ENCODE results near the gene RHBG.

Gene RHBG

GRCh38 chr1:156410238-156410637, 41.2 kb downstream of the RHBG start:
- TF ChIP-seq CTCF (IDR thresholded peaks at IDR 0.05): no peak
- no peak for DNase-seq
- no peaks in the 10 kb centered on the region for H3K36me3 Mint-ChIP-seq (ENCODE audit: low read depth)
- H3K9me3 Mint-ChIP-seq: no peaks in the 10 kb centered on the region
- no peak overlapping the region for H3K27ac Mint-ChIP-seq
- no peaks in the 10 kb centered on the region for H3K4me1 Mint-ChIP-seq
- peaks cover 98% of the 10 kb centered on the region for H3K27me3 Mint-ChIP-seq (ENCODE audit: low read depth, poor library complexity)
- H3K4me3 Mint-ChIP-seq: no peak overlapping the region

- Mint-ChIP-seq H3K27me3 (ENCODE audit: low read depth, poor library complexity) (peaks cover 98% of the 10 kb centered on the region), H3K4me3 (no peak overlapping the region), H3K36me3 (ENCODE audit: low read depth) (no peaks in the 10 kb centered on the region), H3K4me1 (no peaks in the 10 kb centered on the region), H3K27ac (no peak overlapping the region), H3K9me3 (no peaks in the 10 kb centered on the region)
- no peak for TF ChIP-seq CTCF (IDR thresholded peaks at IDR 0.05)
- DNase-seq: no peak
Measured at GRCh38 chr1:156410740-156411139, 41.7 kb downstream of the RHBG start.

- DNase-seq: no peak
- no peaks in the 10 kb centered on the region for H3K9me3 Mint-ChIP-seq
- no peak overlapping the region for H3K4me3 Mint-ChIP-seq
- H3K27ac Mint-ChIP-seq: no peak overlapping the region
- H3K4me1 Mint-ChIP-seq: no peaks in the 10 kb centered on the region
- no peak for TF ChIP-seq CTCF (IDR thresholded peaks at IDR 0.05)
- H3K36me3 Mint-ChIP-seq (ENCODE audit: low read depth): no peaks in the 10 kb centered on the region
- H3K27me3 Mint-ChIP-seq (ENCODE audit: low read depth, poor library complexity): peaks cover 98% of the 10 kb centered on the region
Measured at GRCh38 chr1:156412653-156413321, 43.8 kb downstream of the RHBG start.

GRCh38 chr1:156413391-156414246, 44.6 kb downstream of the RHBG start:
- Mint-ChIP-seq H3K4me1 (no peaks in the 10 kb centered on the region), H3K4me3 (no peak overlapping the region), H3K9me3 (no peaks in the 10 kb centered on the region), H3K27ac (no peak overlapping the region), H3K27me3 (ENCODE audit: low read depth, poor library complexity) (peaks cover 98% of the 10 kb centered on the region), H3K36me3 (ENCODE audit: low read depth) (no peaks in the 10 kb centered on the region)
- no peak for DNase-seq
- TF ChIP-seq CTCF (IDR thresholded peaks at IDR 0.05): no peak

GRCh38 chr1:156414461-156415064, 45.6 kb downstream of the RHBG start:
- peaks cover 98% of the 10 kb centered on the region for H3K27me3 Mint-ChIP-seq (ENCODE audit: low read depth, poor library complexity)
- H3K4me1 Mint-ChIP-seq: no peaks in the 10 kb centered on the region
- H3K27ac Mint-ChIP-seq: no peak overlapping the region
- TF ChIP-seq CTCF (IDR thresholded peaks at IDR 0.05): no peak
- no peaks in the 10 kb centered on the region for H3K9me3 Mint-ChIP-seq
- DNase-seq: peak; percentile 93
- H3K4me3 Mint-ChIP-seq: no peak overlapping the region
- no peaks in the 10 kb centered on the region for H3K36me3 Mint-ChIP-seq (ENCODE audit: low read depth)
